Spinal cord (tissue), 10 donors: ENCODE results near the gene UQCC5. TPM values are rescaled to one million over a fixed set of nuclear protein-coding genes. Genes with fewer than 3 reads are reported as not detected.

Experiments
- DNase-seq, 6 donors: peaks; one replicate each; pipeline versions ENCODE4 v3.0.0 to v3.0.0-alpha.2; 2013 to 2015; ENCODE audit warnings: low spot score in 6 of 6, low read depth in 4 of 6
- H3K27ac ChIP-seq: one replicate; pipeline ENCODE4 v1.5.1; 2013; ENCODE audit warnings: low read depth, low read length, control low read depth
- H3K27me3 ChIP-seq: one replicate; pipeline ENCODE4 v1.6.1; 2013; ENCODE audit warnings: low read length; ENCODE audit not compliant: control insufficient read depth, insufficient read depth
- H3K36me3 ChIP-seq: one replicate; pipeline ENCODE4 v1.6.1; 2013; ENCODE audit warnings: low read length; ENCODE audit not compliant: control insufficient read depth, insufficient read depth
- H3K4me1 ChIP-seq: one replicate; pipeline ENCODE4 v1.6.1; 2013; ENCODE audit warnings: low read length; ENCODE audit not compliant: control insufficient read depth, insufficient read depth
- H3K4me3 ChIP-seq: one replicate; pipeline ENCODE4 v1.5.1; 2013; ENCODE audit warnings: low read depth, low read length, control low read depth
- H3K9me3 ChIP-seq: one replicate; pipeline ENCODE4 v1.6.1; 2013; ENCODE audit warnings: low read length; ENCODE audit not compliant: control insufficient read depth, insufficient read depth
- WGBS: methylation state at CpG from one replicate; pipeline ENCODE4 v1.1.5; 2013; ENCODE audit warnings: missing lambda C conversion rate; ENCODE audit not compliant: insufficient coverage; 5-methylcytosine and 5-hydroxymethylcytosine counted together
- polyA plus RNA-seq, 2 donors: library from polyadenylated mRNA; unstranded; fragments of 120-200 nt; gene quantifications; one replicate each; pipeline ENCODE4 v1.2.1, GENCODE V29; 2013; ENCODE audit not compliant: insufficient read length in 2 of 2
- total RNA-seq, 2 donors: library from RNA; depleted of rRNA in 1 of 2; stranded (reverse); fragments of 120-200 nt in 1 of 2; fragments of >200 nt in 1 of 2; gene quantifications; one replicate each; pipeline versions ENCODE4 v1.2.3 to v1.2.4, GENCODE V29; 2013 to 2014
- donor health status: healthy.

The UQCC5 gene
- total and polyA plus RNA-seq, 4 donors, result 2.8 to 21.9 (median 20.8) TPM

GRCh38 chr3:52493232-52494017 lies 43.0 kb upstream of the UQCC5 start:
- H3K27ac ChIP-seq, result no peak overlapping the region
- no peaks in the 10 kb centered on the region for H3K9me3 ChIP-seq
- no peak overlapping the region for H3K4me3 ChIP-seq
- H3K36me3 ChIP-seq, result peaks cover 70% of the 10 kb centered on the region
- DNase-seq, result no peak
- peaks cover 34% of the 10 kb centered on the region for H3K4me1 ChIP-seq
- no peaks in the 10 kb centered on the region for H3K27me3 ChIP-seq
- WGBS, result 100% methylated on average over 4 of the region's 7 CpGs

DNA sequence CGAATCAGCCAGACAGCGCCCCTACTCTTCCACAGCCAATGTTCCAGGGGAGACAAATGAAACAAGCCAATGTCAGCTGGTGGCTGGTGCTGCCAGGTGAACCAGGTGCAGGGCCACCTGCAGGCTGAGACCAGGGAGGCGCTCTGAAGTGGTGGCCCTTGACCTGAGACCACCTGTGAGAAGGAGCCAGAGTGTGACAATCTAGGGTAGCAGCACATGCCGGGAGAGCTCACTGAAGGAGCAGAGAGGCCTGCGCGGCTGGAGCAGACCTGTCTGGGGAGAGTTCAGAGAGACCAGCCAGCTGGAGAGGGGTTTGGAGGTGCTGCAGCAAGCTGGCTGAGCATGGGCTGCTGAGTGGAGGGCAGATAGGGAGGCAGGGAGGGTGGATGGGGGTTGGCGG lies 42.0 kb upstream of the UQCC5 start:
- H3K4me3 ChIP-seq, result no peak overlapping the region
- H3K27ac ChIP-seq, result no peak overlapping the region
- DNase-seq, result no peak
- peaks cover 60% of the 10 kb centered on the region for H3K36me3 ChIP-seq
- no peaks in the 10 kb centered on the region for H3K27me3 ChIP-seq
- WGBS, result 73% methylated on average over 7 of the region's 7 CpGs
- H3K9me3 ChIP-seq, result no peaks in the 10 kb centered on the region
- H3K4me1 ChIP-seq, result peaks cover 34% of the 10 kb centered on the region

GRCh38 chr3:52494886-52495495 lies 41.4 kb upstream of the UQCC5 start, which contains the start of gene STAB1:
TSS of gene STAB1 (plus strand) at chr3:52495338. CDS start at chr3:52495414, 76 bp downstream.
- peaks cover 34% of the 10 kb centered on the region for H3K4me1 ChIP-seq
- peaks cover 54% of the 10 kb centered on the region for H3K36me3 ChIP-seq
- H3K27ac ChIP-seq, result no peak within 1 kb of the TSS
- WGBS, result 54% methylated on average over 25 of the region's 25 CpGs
- no peak for DNase-seq
- no peaks in the 10 kb centered on the region for H3K9me3 ChIP-seq
- peak within 1 kb of the TSS; percentile 27 for H3K4me3 ChIP-seq
- H3K27me3 ChIP-seq, result no peaks in the 10 kb centered on the region

DNA sequence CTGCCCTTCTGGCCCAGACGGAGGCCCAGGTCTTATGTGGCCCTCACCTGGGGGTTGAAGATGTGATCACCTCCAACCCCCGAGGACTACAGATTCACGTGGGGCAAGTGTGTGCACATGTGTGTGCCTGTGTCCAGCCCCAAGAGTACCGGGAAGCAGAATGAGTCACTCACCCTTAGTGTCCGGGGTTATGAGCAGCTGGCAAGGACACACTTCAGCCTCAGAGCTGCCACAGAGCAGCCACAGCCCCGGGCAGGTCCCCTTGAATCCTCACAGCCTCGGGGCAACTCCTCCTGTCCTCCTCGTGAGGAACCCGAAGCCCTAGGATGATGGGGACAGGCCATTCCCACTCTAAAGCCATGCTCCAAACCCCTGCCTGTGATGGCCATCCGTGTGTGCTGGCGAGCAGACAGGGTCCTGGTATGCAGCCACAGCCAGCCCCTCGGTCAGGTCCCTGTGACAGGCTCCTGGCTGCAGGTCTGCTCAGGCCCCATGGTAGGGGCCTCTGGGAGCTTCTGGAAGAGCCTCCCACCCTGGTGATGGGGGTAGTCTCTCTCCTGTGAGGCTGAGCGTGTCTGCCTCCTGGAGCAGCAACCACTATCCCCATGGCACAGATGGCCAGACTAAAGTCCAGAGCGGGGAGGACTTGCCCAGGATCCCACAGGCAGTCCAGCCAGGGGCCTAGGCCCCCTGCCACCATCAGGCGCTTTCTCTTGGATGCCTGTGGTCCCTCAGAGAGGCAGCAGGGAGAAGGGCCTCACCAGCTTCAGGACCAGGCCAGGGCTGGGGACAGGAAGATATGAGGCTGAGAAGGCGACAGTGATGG lies 40.4 kb upstream of the UQCC5 start:
- H3K4me3 ChIP-seq, result peak overlapping the region; percentile 27
- 76% methylated on average over 15 of the region's 16 CpGs for WGBS

GRCh38 chr3:52498137-52499054 lies 38.0 kb upstream of the UQCC5 start:
- Histone ChIP-seq H3K4me3 (no peak overlapping the region), H3K36me3 (peaks cover 22% of the 10 kb centered on the region), H3K9me3 (no peaks in the 10 kb centered on the region), H3K27me3 (no peaks in the 10 kb centered on the region), H3K4me1 (peaks cover 16% of the 10 kb centered on the region), H3K27ac (no peak overlapping the region)
- no peak for DNase-seq
- 67% methylated on average over 23 of the region's 24 CpGs for WGBS

More for the DNA sequence above, 40.4 kb upstream of the UQCC5 start:
- Histone ChIP-seq H3K27ac (no peak overlapping the region), H3K9me3 (no peaks in the 10 kb centered on the region), H3K4me1 (peaks cover 33% of the 10 kb centered on the region), H3K27me3 (no peaks in the 10 kb centered on the region), H3K36me3 (peaks cover 44% of the 10 kb centered on the region)
- no peak for DNase-seq

GRCh38 chr3:52501046-52501445 lies 35.4 kb upstream of the UQCC5 start:
- H3K4me1 ChIP-seq, result peaks cover 3% of the 10 kb centered on the region
- no peak overlapping the region for H3K27ac ChIP-seq
- 88% methylated on average over 11 of the region's 11 CpGs for WGBS
- H3K4me3 ChIP-seq, result no peak overlapping the region
- peaks cover 2% of the 10 kb centered on the region for H3K36me3 ChIP-seq
- no peaks in the 10 kb centered on the region for H3K9me3 ChIP-seq
- H3K27me3 ChIP-seq, result no peaks in the 10 kb centered on the region
- no peak for DNase-seq

DNA sequence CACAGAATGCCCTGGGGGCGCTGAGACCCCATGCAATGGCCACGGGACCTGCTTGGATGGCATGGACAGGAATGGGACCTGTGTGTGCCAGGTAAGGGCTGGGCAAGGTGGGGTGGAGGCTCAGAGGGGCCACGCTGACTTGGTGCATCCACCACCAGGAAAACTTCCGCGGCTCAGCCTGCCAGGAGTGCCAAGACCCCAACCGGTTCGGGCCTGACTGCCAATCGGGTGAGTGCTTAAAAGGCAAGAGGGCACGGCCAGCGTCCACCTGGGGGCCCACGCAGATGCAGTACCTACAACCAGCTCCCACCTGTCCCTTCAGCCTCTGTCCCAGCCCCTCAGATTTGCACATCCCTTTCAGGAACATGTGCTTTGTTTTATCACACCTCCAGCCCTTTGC lies 34.4 kb upstream of the UQCC5 start:
- Histone ChIP-seq H3K36me3 (peaks cover 2% of the 10 kb centered on the region), H3K27ac (no peak overlapping the region), H3K9me3 (no peaks in the 10 kb centered on the region), H3K4me3 (no peak overlapping the region), H3K4me1 (peaks cover 3% of the 10 kb centered on the region), H3K27me3 (no peaks in the 10 kb centered on the region)
- 89% methylated on average over 11 of the region's 11 CpGs for WGBS
- DNase-seq, result no peak

DNA sequence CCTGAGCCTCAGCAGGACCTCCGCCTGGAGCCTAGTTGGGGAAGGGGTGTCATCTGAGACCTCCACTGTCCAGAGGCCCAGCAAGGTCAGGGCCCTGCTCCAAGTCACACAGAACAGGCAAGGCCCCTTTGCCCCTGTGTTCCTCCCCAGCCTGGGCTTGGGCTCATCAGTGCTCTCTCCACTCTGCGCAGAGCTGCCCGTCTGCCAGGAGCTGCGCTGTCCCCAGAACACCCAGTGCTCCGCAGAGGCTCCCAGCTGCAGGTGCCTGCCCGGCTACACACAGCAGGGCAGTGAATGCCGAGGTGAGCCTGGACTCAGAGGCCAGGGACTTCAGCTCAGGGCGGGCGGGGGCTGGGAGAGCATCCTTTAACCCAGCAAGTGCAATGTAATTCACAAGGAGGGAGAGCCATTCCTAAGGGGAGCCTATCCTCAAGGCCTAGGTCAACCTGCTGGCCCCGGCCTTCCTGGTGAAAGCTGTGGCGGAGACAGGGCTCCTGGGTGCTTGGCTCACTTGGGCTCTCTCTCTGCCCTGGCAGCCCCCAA lies 33.5 kb upstream of the UQCC5 start:
- DNase-seq, result no peak
- Histone ChIP-seq H3K4me1 (peaks cover 3% of the 10 kb centered on the region), H3K36me3 (peaks cover 2% of the 10 kb centered on the region), H3K4me3 (no peak overlapping the region), H3K9me3 (no peaks in the 10 kb centered on the region), H3K27me3 (no peaks in the 10 kb centered on the region), H3K27ac (no peak overlapping the region)
- WGBS, result 94% methylated on average over 11 of the region's 11 CpGs
